Natural killer cell (primary cell): ENCODE results near the gene COL5A1. TPM values are rescaled to one million over a fixed set of nuclear protein-coding genes. Genes with fewer than 3 reads are reported as not detected.

Experiments
- ATAC-seq, 3 donors: fragments of 150-1000 bp in 2 of 3; fragments of 200-7000 bp in 1 of 3; cut with Tn5 transposase; 1 replicate in 1 of 3; 2 replicates in 2 of 3; pipeline ENCODE4 v1.10.0; 2021; ENCODE audit warnings: mild to moderate bottlenecking in 2 of 3, moderate library complexity in 2 of 3
- DNase-seq, 2 donors: peaks; one replicate each; pipeline versions ENCODE4 v3.0.0 to v3.0.0-alpha.2; 2013 to 2021; ENCODE audit warnings: mixed read lengths in 1 of 2
- H3K27ac ChIP-seq: one replicate; pipeline ENCODE4 v1.5.1; 2013; ENCODE audit warnings: mild to moderate bottlenecking, low read length
- H3K27me3 ChIP-seq: one replicate; pipeline ENCODE4 v1.6.1; 2013; ENCODE audit warnings: low read length; ENCODE audit not compliant: control insufficient read depth, insufficient read depth
- H3K36me3 ChIP-seq: one replicate; pipeline ENCODE4 v1.6.1; 2013; ENCODE audit warnings: low read length; ENCODE audit not compliant: control insufficient read depth, insufficient read depth
- H3K4me1 ChIP-seq: one replicate; pipeline ENCODE4 v1.6.1; 2013; ENCODE audit warnings: low read length; ENCODE audit not compliant: control insufficient read depth, insufficient read depth
- H3K4me3 ChIP-seq: one replicate; pipeline ENCODE4 v1.5.1; 2013; ENCODE audit warnings: low read length
- H3K9me3 ChIP-seq: one replicate; pipeline ENCODE4 v1.6.1; 2013; ENCODE audit warnings: low read length; ENCODE audit not compliant: control insufficient read depth, insufficient read depth
- H3K27ac Mint-ChIP-seq, 2 donors: one replicate each; pipeline ENCODE4 v1.8.0; 2022; ENCODE audit warnings: mild to moderate bottlenecking in 2 of 2, mixed read lengths in 2 of 2, moderate library complexity in 1 of 2
- H3K27me3 Mint-ChIP-seq, 2 donors: one replicate each; pipeline ENCODE4 v1.8.0; 2022; ENCODE audit warnings: low read depth in 2 of 2, mixed read lengths in 2 of 2
- H3K36me3 Mint-ChIP-seq: one replicate; pipeline ENCODE4 v1.8.0; 2022; ENCODE audit warnings: mixed read lengths
- H3K4me1 Mint-ChIP-seq, 2 donors: one replicate each; pipeline ENCODE4 v1.8.0; 2022; ENCODE audit warnings: mixed read lengths in 2 of 2
- H3K4me3 Mint-ChIP-seq: one replicate; pipeline ENCODE4 v1.8.0; 2022; ENCODE audit warnings: mild to moderate bottlenecking, moderate library complexity, mixed read lengths
- H3K9me3 Mint-ChIP-seq, 2 donors: one replicate each; pipeline ENCODE4 v1.8.0; 2022; ENCODE audit warnings: mixed read lengths in 2 of 2
- CTCF ChIP-seq: fragments of 200-600 bp; IDR thresholded peaks from one replicate; pipeline ENCODE4 v1.8.0; 2022; ENCODE audit warnings: antibody characterized with exemption
- WGBS: methylation state at CpG from one replicate; pipeline ENCODE4 v1.1.7; 2013; ENCODE audit warnings: missing lambda C conversion rate; ENCODE audit not compliant: insufficient coverage; 5-methylcytosine and 5-hydroxymethylcytosine counted together
- intact Hi-C: fragments of 100-400 bp; cut with micrococcal nuclease; formaldehyde crosslinking; loops from one replicate; pipeline ENCODE4 v1.14.2; 2022
- total RNA-seq, 4 donors: library from RNA; stranded (reverse); fragments of 120-200 nt in 1 of 4; gene quantifications; one replicate each; pipeline versions ENCODE4 v1.2.3 to v1.2.4, GENCODE V29; 2013 to 2022

COL5A1 gene
- total RNA-seq, 3 donors from 2014 or later (not counting 1 experiment from before 2014, with no cell fraction given) = 0.11 to 0.28 (median 0.23) TPM

DNA sequence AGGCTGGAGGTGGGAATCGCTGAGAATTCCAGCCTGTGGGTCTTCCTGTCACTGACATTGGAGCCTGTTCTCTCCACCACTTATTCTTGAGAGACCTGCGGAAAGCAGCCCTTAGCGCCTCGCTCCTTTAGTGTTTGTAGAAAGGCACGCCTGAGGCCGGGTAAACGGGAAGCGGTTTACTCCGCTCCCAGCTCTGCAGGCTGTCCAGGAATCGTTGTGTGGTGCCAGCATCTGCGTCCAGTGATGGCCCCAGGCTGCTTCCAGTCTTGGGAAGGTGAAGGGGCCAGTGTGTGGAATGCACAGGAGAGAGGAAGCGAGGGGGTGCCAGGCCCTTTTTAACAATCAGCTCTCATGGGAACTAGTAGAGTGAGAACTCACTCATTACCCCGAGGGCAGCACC lies 194.4 kb downstream of the COL5A1 start:
- no peaks in the 10 kb centered on the region for H3K9me3 Mint-ChIP-seq
- no peaks in the 10 kb centered on the region for H3K4me1 Mint-ChIP-seq
- H3K27ac Mint-ChIP-seq = no peak overlapping the region
- Histone ChIP-seq H3K27me3 (no peaks in the 10 kb centered on the region), H3K27ac (no peak overlapping the region), H3K9me3 (no peaks in the 10 kb centered on the region), H3K4me1 (no peaks in the 10 kb centered on the region), H3K4me3 (no peak overlapping the region), H3K36me3 (no peaks in the 10 kb centered on the region)
- no peak for TF ChIP-seq CTCF
- ATAC-seq (no peak), DNase-seq (no peak)
- no peaks in the 10 kb centered on the region for H3K27me3 Mint-ChIP-seq
- no peaks in the 10 kb centered on the region for H3K36me3 Mint-ChIP-seq
- H3K4me3 Mint-ChIP-seq = no peak overlapping the region
- WGBS = 94% methylated on average over 13 of the region's 13 CpGs
- intact Hi-C loops = no loop called here

- no peak for ATAC-seq
- H3K36me3 ChIP-seq = no peaks in the 10 kb centered on the region
Observed at GRCh38 chr9:134836406-134836970, 194.9 kb downstream of the COL5A1 start.

DNA sequence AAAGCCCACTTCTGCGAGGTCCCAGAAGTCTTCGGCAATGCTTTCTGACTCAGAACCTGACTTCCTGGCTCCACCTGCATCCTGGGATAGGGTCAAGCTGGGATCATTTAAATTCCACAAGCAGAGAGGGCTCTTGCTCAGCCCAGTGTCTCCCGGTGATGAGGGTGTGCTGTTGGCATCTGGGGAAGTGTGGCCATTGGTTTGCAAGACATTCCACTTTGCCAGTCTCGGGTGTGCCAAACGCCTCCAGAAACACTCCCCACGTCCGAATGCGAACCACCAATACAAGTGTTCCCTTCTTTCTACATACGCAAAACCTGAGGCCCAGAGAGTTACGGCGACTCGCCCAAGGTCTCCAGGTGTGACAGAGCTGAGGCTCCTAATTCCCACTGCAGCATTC lies 195.9 kb downstream of the COL5A1 start:
- Mint-ChIP-seq H3K9me3 (no peaks in the 10 kb centered on the region), H3K4me3 (no peak overlapping the region), H3K4me1 (no peaks in the 10 kb centered on the region), H3K27me3 (no peaks in the 10 kb centered on the region), H3K27ac (no peak overlapping the region), H3K36me3 (no peaks in the 10 kb centered on the region)
- Histone ChIP-seq H3K4me1 (no peaks in the 10 kb centered on the region), H3K27ac (no peak overlapping the region), H3K36me3 (no peaks in the 10 kb centered on the region), H3K4me3 (no peak overlapping the region), H3K27me3 (no peaks in the 10 kb centered on the region), H3K9me3 (no peaks in the 10 kb centered on the region)
- intact Hi-C loops = no loop called here
- DNase-seq (no peak), ATAC-seq (no peak)
- TF ChIP-seq CTCF = no peak
- WGBS = 94% methylated on average over 12 of the region's 12 CpGs

More at GRCh38 chr9:134836406-134836970, 194.9 kb downstream of the COL5A1 start:
- H3K27ac ChIP-seq = no peak overlapping the region
- Mint-ChIP-seq H3K4me3 (no peak overlapping the region), H3K36me3 (no peaks in the 10 kb centered on the region), H3K9me3 (no peaks in the 10 kb centered on the region), H3K27ac (no peak overlapping the region), H3K4me1 (no peaks in the 10 kb centered on the region), H3K27me3 (no peaks in the 10 kb centered on the region)
- H3K4me1 ChIP-seq = no peaks in the 10 kb centered on the region
- H3K27me3 ChIP-seq = no peaks in the 10 kb centered on the region
- 90% methylated on average over 19 of the region's 19 CpGs for WGBS
- H3K9me3 ChIP-seq = no peaks in the 10 kb centered on the region
- intact Hi-C loops = no loop called here
- no peak for TF ChIP-seq CTCF
- no peak overlapping the region for H3K4me3 ChIP-seq
- no peak for DNase-seq
